Inflammatory macrophage treated with lipopolysaccharide for 1 hour (primary cell): Measurements from ENCODE around the gene MATN4.

ENCODE experiments used
- DNase-seq, 2 donors: peaks; one replicate each; pipeline ENCODE4 v3.0.0-alpha.2; 2020 to 2022

MATN4 gene

GRCh38 chr20:45313065-45313695, 5.1 kb upstream of the MATN4 start:
- DNase-seq = no peak

GRCh38 chr20:45312241-45312640, 4.1 kb upstream of the MATN4 start:
- DNase-seq = no peak

- peak; percentile 25 to 65 for DNase-seq
Measured at GRCh38 chr20:45311589-45312211, 3.6 kb upstream of the MATN4 start.

GRCh38 chr20:45309075-45309474, 976 bp upstream of the MATN4 start:
- DNase-seq = no peak

GRCh38 chr20:45307076-45307640, 941 bp downstream of the MATN4 start:
- no peak for DNase-seq

- DNase-seq = no peak
Measured at GRCh38 chr20:45306431-45306982, 1.6 kb downstream of the MATN4 start, which contains the start of gene RBPJL. Gene RBPJL (plus strand): TSS chr20:45306840. CDS start chr20:45306923, 83 bp downstream.

GRCh38 chr20:45305262-45305661, 2.8 kb downstream of the MATN4 start:
- DNase-seq = no peak

- DNase-seq = no peak
Measured at GRCh38 chr20:45304464-45304999, 3.6 kb downstream of the MATN4 start.

- no peak for DNase-seq
Measured at GRCh38 chr20:45303586-45304463, 4.3 kb downstream of the MATN4 start.

- no peak for DNase-seq
Measured at GRCh38 chr20:45301824-45302271, 6.3 kb downstream of the MATN4 start.

- peak; percentile 8 to 50 for DNase-seq
Measured at GRCh38 chr20:45300961-45301360, 7.1 kb downstream of the MATN4 start.

- no peak for DNase-seq
Measured at GRCh38 chr20:45299786-45300185, 8.3 kb downstream of the MATN4 start.

GRCh38 chr20:45297786-45298497, 10.2 kb downstream of the MATN4 start:
- DNase-seq = no peak

- no peak for DNase-seq
Measured at GRCh38 chr20:45294659-45295058, 13.4 kb downstream of the MATN4 start.

- no peak for DNase-seq
Measured at GRCh38 chr20:45294003-45294368, 14.1 kb downstream of the MATN4 start.

GRCh38 chr20:45293041-45294002, 14.8 kb downstream of the MATN4 start:
- peak; percentile 64 to 96 for DNase-seq

- DNase-seq = no peak
Measured at GRCh38 chr20:45292343-45292742, 15.8 kb downstream of the MATN4 start.

GRCh38 chr20:45291526-45291925, 16.6 kb downstream of the MATN4 start:
- no peak for DNase-seq

GRCh38 chr20:45290677-45291355, 17.3 kb downstream of the MATN4 start:
- peak; percentile 68 to 96 for DNase-seq
